RCC 7860 (cell line): ENCODE results near the gene COPG2.
A peak's percentile ranks its signal among the peaks of the same experiment; 100 is the strongest.
"Not testable (repeated sequence)": the region's sequence is repeated elsewhere in the genome, so short reads cannot be mapped to it uniquely, and the experiment has no call there.

Experiments
- DNase-seq: peaks from one replicate; pipeline ENCODE4 v3.0.0-alpha.2; 2015; ENCODE audit warnings: low spot score
- FAIRE-seq: peaks from 2 replicates; lab custom pipeline; 2012; peaks lifted over from hg19 to GRCh38; lab: Jason Lieb, UNC

Gene COPG2

GRCh38 chr7:130649004-130649790 is 19.4 kb downstream of the COPG2 start:
- peak; percentile 35 for FAIRE-seq
- peak; percentile 48 for DNase-seq

GRCh38 chr7:130648580-130648979 is 20.0 kb downstream of the COPG2 start:
- DNase-seq (no peak), FAIRE-seq (no peak)

- FAIRE-seq (no peak), DNase-seq (no peak)
Observed at GRCh38 chr7:130642383-130642782, 26.2 kb downstream of the COPG2 start.

- FAIRE-seq, result no peak
- no peak for DNase-seq
Observed at GRCh38 chr7:130641497-130641896, 27.1 kb downstream of the COPG2 start.

GRCh38 chr7:130641040-130641439 is 27.5 kb downstream of the COPG2 start:
- DNase-seq (no peak), FAIRE-seq (no peak)

- FAIRE-seq (no peak), DNase-seq (no peak)
Observed at GRCh38 chr7:130639388-130639787, 29.2 kb downstream of the COPG2 start.

- FAIRE-seq, result peak; percentile 78
- peak; percentile 54 for DNase-seq
Observed at GRCh38 chr7:130632111-130632510, 36.4 kb downstream of the COPG2 start.

- DNase-seq, result no peak
- no peak for FAIRE-seq
Observed at GRCh38 chr7:130628901-130629300, 39.6 kb downstream of the COPG2 start.

GRCh38 chr7:130627775-130628174 is 40.8 kb downstream of the COPG2 start:
- FAIRE-seq (no peak), DNase-seq (no peak)

- DNase-seq, result no peak
- no peak for FAIRE-seq
Observed at GRCh38 chr7:130622866-130623265, 45.7 kb downstream of the COPG2 start.

- no peak for FAIRE-seq
Observed at GRCh38 chr7:130615583-130615982, 53.0 kb downstream of the COPG2 start.

GRCh38 chr7:130614449-130614848 is 54.1 kb downstream of the COPG2 start:
- FAIRE-seq, result no peak

More at GRCh38 chr7:130615583-130615982, 53.0 kb downstream of the COPG2 start:
- no peak for DNase-seq

GRCh38 chr7:130611218-130611617 is 57.3 kb downstream of the COPG2 start:
- no peak for FAIRE-seq
- no peak for DNase-seq

More at GRCh38 chr7:130614449-130614848, 54.1 kb downstream of the COPG2 start:
- no peak for DNase-seq

GRCh38 chr7:130607066-130607465 is 61.5 kb downstream of the COPG2 start:
- DNase-seq, FAIRE-seq: not testable (repeated sequence)

- no peak for DNase-seq
- no peak for FAIRE-seq
Observed at GRCh38 chr7:130606161-130606560, 62.4 kb downstream of the COPG2 start.

GRCh38 chr7:130598056-130598455 is 70.5 kb downstream of the COPG2 start:
- DNase-seq (no peak), FAIRE-seq (no peak)

- FAIRE-seq (no peak), DNase-seq (no peak)
Observed at GRCh38 chr7:130595986-130596385, 72.6 kb downstream of the COPG2 start.

- FAIRE-seq, result no peak
Observed at GRCh38 chr7:130593033-130593432, 75.5 kb downstream of the COPG2 start.

GRCh38 chr7:130591464-130591863 is 77.1 kb downstream of the COPG2 start:
- not testable (repeated sequence) for DNase-seq, FAIRE-seq

More at GRCh38 chr7:130593033-130593432, 75.5 kb downstream of the COPG2 start:
- no peak for DNase-seq

GRCh38 chr7:130585932-130586331 is 82.6 kb downstream of the COPG2 start:
- not testable (repeated sequence) for FAIRE-seq

GRCh38 chr7:130575110-130575509 is 93.4 kb downstream of the COPG2 start:
- FAIRE-seq, DNase-seq: not testable (repeated sequence)

More at GRCh38 chr7:130585932-130586331, 82.6 kb downstream of the COPG2 start:
- not testable (repeated sequence) for DNase-seq

- not testable (repeated sequence) for FAIRE-seq, DNase-seq
Observed at GRCh38 chr7:130570144-130570543, 98.4 kb downstream of the COPG2 start.
